Caco-2 (cell line): ENCODE data around the gene LMBR1L. TPM values are rescaled to one million over a fixed set of nuclear protein-coding genes. Genes with fewer than 3 reads are reported as not detected.

Source experiments
- BruUV-seq: library from RNA; stranded (reverse); fragments of 400-500 nt; replicated peaks from 2 replicates; lab custom pipeline; 2021; lab: Mats Ljungman, UMichigan
- CTCF ChIA-PET: fragments of 300-600 bp; sonication (Branson Sonifier 250); formaldehyde crosslinking; loops from one replicate; lab custom pipeline; 2022; ENCODE audit warnings: antibody characterized with exemption; lab: Charles Lee
- POLR2A ChIA-PET: fragments of 300-600 bp; sonication (Branson Sonifier 250); formaldehyde crosslinking; loops from one replicate; lab custom pipeline; 2022; ENCODE audit warnings: antibody characterized with exemption; lab: Charles Lee
- DNase-seq, 2 experiments: peaks; one replicate each; pipeline versions ENCODE4 v3.0.0 to v3.0.0-alpha.2; 2020 to 2022
- H3K27me3 ChIP-seq: replicated peaks from 2 replicates; pipeline ENCODE4 v1.6.0; 2011; ENCODE audit warnings: low read length; ENCODE audit not compliant: control insufficient read depth, insufficient read depth
- H3K36me3 ChIP-seq: 2 replicates; pipeline ENCODE4 v1.5.1; 2011; ENCODE audit warnings: low read length; ENCODE audit not compliant: control insufficient read depth, insufficient read depth
- H3K4me1 ChIP-seq: fragments of 250-450 bp; sonication (Bioruptor Pico); 2 replicates; pipeline ENCODE4 v1.5.1; 2020; ENCODE audit warnings: mild to moderate bottlenecking
- H3K4me3 ChIP-seq: 2 replicates; pipeline ENCODE4 v1.5.1; 2011; ENCODE audit warnings: low read depth, mild to moderate bottlenecking, control low read depth, low read length
- H3K9me3 ChIP-seq: fragments of 250-450 bp; sonication (Bioruptor Pico); 2 replicates; pipeline ENCODE4 v1.5.1; 2020; ENCODE audit warnings: mild to moderate bottlenecking, moderate library complexity
- H3K27ac Mint-ChIP-seq: one replicate; pipeline ENCODE4 v1.8.0; 2022; ENCODE audit warnings: mixed read lengths; ENCODE audit not compliant: unreplicated experiment
- H3K27me3 Mint-ChIP-seq: one replicate; pipeline ENCODE4 v1.8.0; 2022; ENCODE audit warnings: mixed read lengths; ENCODE audit not compliant: insufficient read depth, unreplicated experiment
- H3K36me3 Mint-ChIP-seq: one replicate; pipeline ENCODE4 v1.8.0; 2022; ENCODE audit warnings: mild to moderate bottlenecking, mixed read lengths; ENCODE audit not compliant: insufficient read depth, unreplicated experiment
- H3K4me1 Mint-ChIP-seq: one replicate; pipeline ENCODE4 v1.8.0; 2022; ENCODE audit warnings: low read depth, mixed read lengths; ENCODE audit not compliant: unreplicated experiment
- H3K4me3 Mint-ChIP-seq: one replicate; pipeline ENCODE4 v1.8.0; 2022; ENCODE audit warnings: mild to moderate bottlenecking, moderate library complexity, mixed read lengths; ENCODE audit not compliant: unreplicated experiment
- H3K9me3 Mint-ChIP-seq: one replicate; pipeline ENCODE4 v1.8.0; 2022; ENCODE audit warnings: mixed read lengths; ENCODE audit not compliant: unreplicated experiment
- CTCF ChIP-seq, 2 experiments: fragments of 200-600 bp in 1 of 2; IDR thresholded peaks; 1 replicate in 1 of 2; 2 replicates in 1 of 2; pipeline versions ENCODE4 v1.5.1 to v1.8.0; 2011 to 2022; ENCODE audit warnings: antibody characterized with exemption in 1 of 2, control low read depth in 1 of 2, inconsistent platforms in 1 of 2, low read depth in 1 of 2, low read length in 1 of 2, mild to moderate bottlenecking in 1 of 2, moderate library complexity in 1 of 2; ENCODE audit not compliant: insufficient read depth in 1 of 2, severe bottlenecking in 1 of 2, unreplicated experiment in 1 of 2
- intact Hi-C: fragments of 100-400 bp; cut with micrococcal nuclease; formaldehyde crosslinking; loops from one replicate; pipeline ENCODE4 v1.10.0; 2022; ENCODE audit not compliant: unreplicated experiment
- total RNA-seq: library from RNA; stranded (reverse); gene quantifications from 2 replicates; pipeline ENCODE4 v1.2.3, GENCODE V29; 2022

The LMBR1L gene
- total RNA-seq, 1 experiment from 2014 or later, result 43.1 TPM

DNA sequence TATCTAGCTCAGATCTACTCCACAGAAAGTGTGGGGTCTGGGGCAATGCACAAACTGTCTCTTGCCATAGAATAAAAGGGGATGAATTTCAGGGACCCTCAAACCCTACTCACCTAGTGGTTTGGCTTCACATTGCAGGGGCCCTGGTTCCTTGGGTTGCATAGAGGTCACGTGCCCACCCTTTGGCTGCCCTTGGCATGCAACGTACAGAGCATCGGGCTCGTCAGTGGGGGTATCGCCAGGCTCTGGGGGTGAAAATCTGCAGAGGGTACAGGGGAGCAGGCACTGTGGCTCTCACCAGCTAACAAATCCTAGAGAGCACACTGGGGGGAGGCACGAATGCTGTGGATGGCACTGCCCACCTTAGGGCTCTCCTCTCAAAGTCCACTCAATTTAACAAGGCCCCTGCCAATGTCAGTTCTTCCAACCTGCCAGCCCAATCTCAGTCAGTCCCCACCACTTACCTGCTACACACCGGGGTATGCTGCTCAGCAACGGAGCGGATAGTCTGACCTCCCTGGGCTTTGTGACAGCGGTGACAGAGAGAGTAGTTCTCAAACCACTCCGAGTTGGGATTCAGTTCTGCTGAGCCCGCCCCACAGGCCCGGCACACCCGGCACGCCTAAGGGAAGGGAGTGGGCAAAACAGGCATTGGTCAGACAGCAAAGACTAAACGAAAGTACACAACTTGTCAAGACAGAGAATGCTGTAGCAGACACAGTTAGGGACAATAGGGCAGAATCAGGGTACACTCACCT, 58.0 kb downstream of the LMBR1L start:
- ChIA-PET POLR2A (no interaction called here), CTCF (no interaction called here)
- Mint-ChIP-seq H3K4me3 (no peak overlapping the region), H3K4me1 (peaks cover 10% of the 10 kb centered on the region), H3K27me3 (no peaks in the 10 kb centered on the region), H3K27ac (no peak overlapping the region), H3K36me3 (peaks cover 82% of the 10 kb centered on the region), H3K9me3 (no peaks in the 10 kb centered on the region)
- TF ChIP-seq CTCF (IDR thresholded peaks at IDR 0.05; ENCODE audit: insufficient read depth in 1 of 2, low read depth in 1 of 2, low read length in 1 of 2, severe bottlenecking in 1 of 2, unreplicated experiment in 1 of 2), result no peak
- DNase-seq, result no peak
- intact Hi-C loops, result no loop called here
- BruUV-seq, result TSS peak; percentile 2
- peaks cover 6% of the 10 kb centered on the region for H3K4me1 ChIP-seq
- no peaks in the 10 kb centered on the region for H3K9me3 ChIP-seq
- no peaks in the 10 kb centered on the region for H3K27me3 ChIP-seq
- H3K36me3 ChIP-seq, result peaks cover 20% of the 10 kb centered on the region
- no peak overlapping the region for H3K4me3 ChIP-seq

- POLR2A ChIA-PET, result no interaction called here
- no peak overlapping the region for H3K4me3 Mint-ChIP-seq
- DNase-seq, result peak in 1 of 2 experiments; percentile 34
Measured at GRCh38 chr12:49051777-49052438, 58.7 kb downstream of the LMBR1L start.

DNA sequence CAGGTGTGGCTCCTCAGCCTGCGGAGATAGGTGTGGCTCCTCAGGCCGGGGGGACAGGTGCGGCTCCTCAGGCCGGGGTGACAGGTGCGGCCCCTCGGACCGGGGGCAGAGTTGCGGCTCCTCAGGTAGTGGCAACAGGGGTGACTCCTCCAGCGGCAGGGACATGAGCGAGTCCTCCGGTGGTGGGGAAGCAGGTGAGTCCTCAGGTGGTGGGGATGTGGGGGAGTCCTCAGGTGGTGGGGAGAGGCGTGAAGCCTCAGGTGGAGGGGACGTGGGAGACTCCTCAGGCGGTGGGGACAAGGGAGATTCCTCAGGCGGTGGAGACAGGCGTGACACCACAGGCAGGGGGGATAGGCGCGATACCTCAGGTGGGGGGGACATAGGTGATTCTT, 59.3 kb downstream of the LMBR1L start:
- H3K4me1 Mint-ChIP-seq, result peaks cover 7% of the 10 kb centered on the region
- no TSS peak for BruUV-seq
- H3K9me3 Mint-ChIP-seq, result no peaks in the 10 kb centered on the region
- Histone ChIP-seq H3K27me3 (no peaks in the 10 kb centered on the region), H3K9me3 (no peaks in the 10 kb centered on the region), H3K4me3 (no peak overlapping the region), H3K4me1 (no peaks in the 10 kb centered on the region), H3K36me3 (peaks cover 23% of the 10 kb centered on the region)
- DNase-seq, result peak in 1 of 2 experiments; percentile 34
- no peak for TF ChIP-seq CTCF (IDR thresholded peaks at IDR 0.05; ENCODE audit: insufficient read depth in 1 of 2, low read depth in 1 of 2, low read length in 1 of 2, severe bottlenecking in 1 of 2, unreplicated experiment in 1 of 2)
- ChIA-PET CTCF (no interaction called here), POLR2A (no interaction called here)
- H3K27me3 Mint-ChIP-seq, result no peaks in the 10 kb centered on the region
- no peak overlapping the region for H3K27ac Mint-ChIP-seq
- peaks cover 95% of the 10 kb centered on the region for H3K36me3 Mint-ChIP-seq
- H3K4me3 Mint-ChIP-seq, result no peak overlapping the region
- intact Hi-C loops, result no loop called here

More at GRCh38 chr12:49051777-49052438, 58.7 kb downstream of the LMBR1L start:
- peaks cover 10% of the 10 kb centered on the region for H3K4me1 Mint-ChIP-seq
- Histone ChIP-seq H3K9me3 (no peaks in the 10 kb centered on the region), H3K36me3 (peaks cover 22% of the 10 kb centered on the region), H3K27me3 (no peaks in the 10 kb centered on the region), H3K4me3 (no peak overlapping the region), H3K4me1 (no peaks in the 10 kb centered on the region)
- TF ChIP-seq CTCF (IDR thresholded peaks at IDR 0.05; ENCODE audit: insufficient read depth in 1 of 2, low read depth in 1 of 2, low read length in 1 of 2, severe bottlenecking in 1 of 2, unreplicated experiment in 1 of 2), result no peak
- CTCF ChIA-PET, result no interaction called here
- intact Hi-C loops, result no loop called here
- H3K27ac Mint-ChIP-seq, result no peak overlapping the region
- BruUV-seq, result no TSS peak
- no peaks in the 10 kb centered on the region for H3K9me3 Mint-ChIP-seq
- no peaks in the 10 kb centered on the region for H3K27me3 Mint-ChIP-seq
- H3K36me3 Mint-ChIP-seq, result peaks cover 90% of the 10 kb centered on the region
